OCI-LY1 (cell line): ENCODE results near the gene TACR1.

Source experiments
- H2AFZ ChIP-seq: fragments of 200-600 bp; sonication (generic), shearing (Covaris generic); 2 replicates; pipeline ENCODE4 v1.6.0; 2014; ENCODE audit warnings: antibody characterized with exemption, mild to moderate bottlenecking, low read length
- H3F3A ChIP-seq: fragments of 200-600 bp; sonication (generic), shearing (Covaris generic); 2 replicates; pipeline ENCODE4 v1.6.0; 2014; ENCODE audit warnings: mild to moderate bottlenecking, antibody characterized with exemption, low read length, moderate library complexity; ENCODE audit not compliant: insufficient read depth
- H3K27ac ChIP-seq: fragments of 200-600 bp; sonication (generic); 2 replicates; pipeline ENCODE4 v1.5.1; 2014; ENCODE audit warnings: low read length, mixed run types, mild to moderate bottlenecking, low read depth; ENCODE audit not compliant: poor library complexity, severe bottlenecking
- H3K27me3 ChIP-seq: fragments of 200-600 bp; sonication (generic); 2 replicates; pipeline ENCODE4 v1.6.0; 2014; ENCODE audit warnings: antibody characterized with exemption, mild to moderate bottlenecking, low read length, moderate library complexity; ENCODE audit not compliant: insufficient read depth
- H3K36me3 ChIP-seq: fragments of 200-600 bp; sonication (generic); 2 replicates; pipeline ENCODE4 v1.6.1; 2014; ENCODE audit warnings: mild to moderate bottlenecking, antibody characterized with exemption, low read length, moderate library complexity, mixed read lengths; ENCODE audit not compliant: insufficient read depth
- H3K4me1 ChIP-seq: fragments of 200-600 bp; sonication (generic); 2 replicates; pipeline ENCODE4 v1.5.1; 2014; ENCODE audit warnings: mild to moderate bottlenecking, low read length, moderate library complexity; ENCODE audit not compliant: insufficient read depth, severe bottlenecking
- H3K4me2 ChIP-seq: fragments of 200-600 bp; sonication (generic), shearing (Covaris generic); 2 replicates; pipeline ENCODE4 v1.6.1; 2014; ENCODE audit warnings: low read length
- H3K4me3 ChIP-seq: fragments of 200-600 bp; sonication (generic); 2 replicates; pipeline ENCODE4 v1.5.1; 2014; ENCODE audit warnings: low read length, low read depth, mild to moderate bottlenecking, mixed read lengths; ENCODE audit not compliant: poor library complexity, severe bottlenecking
- H3K79me2 ChIP-seq: fragments of 200-600 bp; shearing (Covaris generic); 2 replicates; pipeline ENCODE4 v1.6.1; 2016; ENCODE audit warnings: mixed run types, low read length, mixed read lengths; ENCODE audit not compliant: insufficient read depth
- H3K9ac ChIP-seq: fragments of 200-600 bp; sonication (generic), shearing (Covaris generic); 2 replicates; pipeline ENCODE4 v1.6.1; 2014; ENCODE audit warnings: mild to moderate bottlenecking, low read length, mixed read lengths
- H3K9me2 ChIP-seq: fragments of 200-600 bp; sonication (generic), shearing (Covaris generic); 2 replicates; pipeline ENCODE4 v1.6.1; 2014; ENCODE audit warnings: low read depth, mild to moderate bottlenecking, low read length, mixed read lengths
- H3K9me3 ChIP-seq: fragments of 200-600 bp; shearing (Covaris generic); 2 replicates; pipeline ENCODE4 v1.6.1; 2014; ENCODE audit warnings: low read length, mixed read lengths
- H4K20me1 ChIP-seq: fragments of 200-600 bp; sonication (generic), shearing (Covaris generic); 2 replicates; pipeline ENCODE4 v1.6.0; 2016; ENCODE audit warnings: mild to moderate bottlenecking, low read length; ENCODE audit not compliant: insufficient read depth
- EZH2 ChIP-seq: fragments of 200-600 bp; sonication (generic), shearing (Covaris generic); IDR thresholded peaks from 2 replicates; pipeline ENCODE4 v1.8.0; 2017; ENCODE audit warnings: borderline replicate concordance, mixed run types, mild to moderate bottlenecking, antibody characterized with exemption, low read length, moderate library complexity, mixed read lengths
- TF ChIP-seq, protein P1 (sequence below): fragments of 200-600 bp; sonication (generic), shearing (Covaris generic); IDR thresholded peaks from 2 replicates; pipeline ENCODE4 v1.5.1; 2017; ENCODE audit warnings: mild to moderate bottlenecking, antibody characterized with exemption, low read length, moderate library complexity, mixed read lengths

TACR1 gene

GRCh38 chr2:75030218-75031009, 168.9 kb downstream of the TACR1 start:
- no peak overlapping the region for H3K4me2 ChIP-seq
- H3K27me3 ChIP-seq, result no peaks in the 10 kb centered on the region
- H3K4me1 ChIP-seq, result no peaks in the 10 kb centered on the region
- H3K9ac ChIP-seq, result no peak overlapping the region
- H3K36me3 ChIP-seq, result no peaks in the 10 kb centered on the region
- no peaks in the 10 kb centered on the region for H3K9me3 ChIP-seq
- H4K20me1 ChIP-seq, result no peaks in the 10 kb centered on the region
- no peak overlapping the region for H3K4me3 ChIP-seq
- H2AFZ ChIP-seq, result no peak overlapping the region
- H3K9me2 ChIP-seq, result no peaks in the 10 kb centered on the region
- H3K79me2 ChIP-seq, result no peaks in the 10 kb centered on the region
- no peaks in the 10 kb centered on the region for H3F3A ChIP-seq
- no peak overlapping the region for H3K27ac ChIP-seq
- TF ChIP-seq, protein P1, sequence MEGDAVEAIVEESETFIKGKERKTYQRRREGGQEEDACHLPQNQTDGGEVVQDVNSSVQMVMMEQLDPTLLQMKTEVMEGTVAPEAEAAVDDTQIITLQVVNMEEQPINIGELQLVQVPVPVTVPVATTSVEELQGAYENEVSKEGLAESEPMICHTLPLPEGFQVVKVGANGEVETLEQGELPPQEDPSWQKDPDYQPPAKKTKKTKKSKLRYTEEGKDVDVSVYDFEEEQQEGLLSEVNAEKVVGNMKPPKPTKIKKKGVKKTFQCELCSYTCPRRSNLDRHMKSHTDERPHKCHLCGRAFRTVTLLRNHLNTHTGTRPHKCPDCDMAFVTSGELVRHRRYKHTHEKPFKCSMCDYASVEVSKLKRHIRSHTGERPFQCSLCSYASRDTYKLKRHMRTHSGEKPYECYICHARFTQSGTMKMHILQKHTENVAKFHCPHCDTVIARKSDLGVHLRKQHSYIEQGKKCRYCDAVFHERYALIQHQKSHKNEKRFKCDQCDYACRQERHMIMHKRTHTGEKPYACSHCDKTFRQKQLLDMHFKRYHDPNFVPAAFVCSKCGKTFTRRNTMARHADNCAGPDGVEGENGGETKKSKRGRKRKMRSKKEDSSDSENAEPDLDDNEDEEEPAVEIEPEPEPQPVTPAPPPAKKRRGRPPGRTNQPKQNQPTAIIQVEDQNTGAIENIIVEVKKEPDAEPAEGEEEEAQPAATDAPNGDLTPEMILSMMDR, result no peak
- no peak for TF ChIP-seq EZH2

- Histone ChIP-seq H3K9me2 (no peaks in the 10 kb centered on the region), H4K20me1 (no peaks in the 10 kb centered on the region), H3K9me3 (no peaks in the 10 kb centered on the region), H3K27me3 (no peaks in the 10 kb centered on the region), H2AFZ (no peak overlapping the region), H3K4me1 (no peaks in the 10 kb centered on the region), H3K9ac (no peak overlapping the region), H3K4me3 (no peak overlapping the region), H3K36me3 (no peaks in the 10 kb centered on the region), H3K4me2 (no peak overlapping the region), H3K79me2 (no peaks in the 10 kb centered on the region), H3K27ac (no peak overlapping the region), H3F3A (no peaks in the 10 kb centered on the region)
- TF ChIP-seq, protein P1, result no peak
- no peak for TF ChIP-seq EZH2
Observed at GRCh38 chr2:75027886-75028285, 171.4 kb downstream of the TACR1 start.

DNA sequence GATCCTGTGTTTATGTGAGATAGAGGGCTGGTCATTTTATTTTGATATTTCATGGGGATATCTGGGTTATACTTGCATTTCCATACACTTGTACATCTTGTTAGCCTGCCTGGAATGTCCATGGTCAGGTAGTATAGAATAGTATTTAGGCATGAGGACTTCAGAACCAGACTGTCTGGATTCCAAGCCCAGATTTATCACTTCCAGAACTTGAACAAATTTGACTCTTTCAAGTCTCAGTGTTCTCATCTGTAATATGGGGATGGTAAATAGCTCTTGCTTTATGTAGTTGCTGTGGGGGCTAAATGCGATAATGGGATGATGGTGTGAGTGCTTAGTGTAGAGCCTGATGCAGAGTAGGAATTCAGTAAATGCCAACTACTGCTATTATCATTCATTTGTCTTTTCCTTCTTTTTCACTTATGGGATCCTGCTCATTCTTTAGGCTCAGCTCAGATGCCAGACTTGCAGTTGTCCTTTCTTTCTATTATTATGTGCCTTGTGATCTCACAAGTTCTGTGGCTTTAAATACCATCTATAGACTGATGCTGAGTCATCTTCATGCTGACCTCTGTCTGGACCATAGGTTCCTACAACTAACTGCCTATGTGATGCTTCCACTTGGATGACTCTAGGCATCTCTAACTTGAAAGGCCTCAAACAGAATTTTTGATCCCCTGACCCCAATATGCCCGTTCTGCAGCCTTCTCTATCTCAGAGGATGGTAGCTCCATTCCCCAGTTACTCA, 173.5 kb downstream of the TACR1 start:
- Histone ChIP-seq H3K4me2 (no peak overlapping the region), H3K9me3 (no peaks in the 10 kb centered on the region), H3K36me3 (no peaks in the 10 kb centered on the region), H3K27me3 (no peaks in the 10 kb centered on the region), H2AFZ (no peak overlapping the region), H3F3A (no peaks in the 10 kb centered on the region), H3K79me2 (no peaks in the 10 kb centered on the region), H4K20me1 (no peaks in the 10 kb centered on the region), H3K4me3 (no peak overlapping the region), H3K27ac (no peak overlapping the region), H3K9ac (no peak overlapping the region), H3K9me2 (no peaks in the 10 kb centered on the region), H3K4me1 (no peaks in the 10 kb centered on the region)
- no peak for TF ChIP-seq EZH2
- TF ChIP-seq, protein P1, result no peak
